ENCODE measurements around the gene C14orf93. TPM values are rescaled to one million over a fixed set of nuclear protein-coding genes. Genes with fewer than 3 reads are reported as not detected.

The C14orf93 gene
- total and polyA plus RNA-seq, 9 of the 15 experiments (the other 6 are each of a cell fraction or from before 2014, with no cell fraction given) = 2.2 to 22.4 (median 16.1) TPM

- TF ChIP-seq ZNF280A (IDR thresholded peaks at IDR 0.05; ENCODE audit: low read depth, partially characterized antibody) (no peak), HNRNPLL (IDR thresholded peaks at IDR 0.05; ENCODE audit: low read depth, low read length, poor library complexity, severe bottlenecking) (peak; percentile 77), GTF2F1 (IDR thresholded peaks at IDR 0.05; ENCODE audit: low read depth, low read length) (no peak; the same call in 1 of the 2 replicates), BMI1 (IDR thresholded peaks at IDR 0.05; ENCODE audit: low read length) (no peak), SRSF3 (IDR thresholded peaks at IDR 0.05; ENCODE audit: insufficient read depth, low read length) (no peak), ZNF347 (CRISPR knock-in tag; IDR thresholded peaks at IDR 0.05; ENCODE audit: low read depth) (no peak), HEY1 (CRISPR knock-in tag; IDR thresholded peaks at IDR 0.05; ENCODE audit: borderline replicate concordance) (no peak), HNRNPL (IDR thresholded peaks at IDR 0.05; ENCODE audit: low read depth, low read length) (peak; percentile 58; the same call in 1 of the 2 replicates), CREB1 (IDR thresholded peaks at IDR 0.05) (peak; percentile 64), CREB1 (CRISPR knock-in tag; IDR thresholded peaks at IDR 0.05) (peak; percentile 88), HDAC2 (IDR thresholded peaks at IDR 0.05) (peak; percentile 26; the same call in 1 of the 2 replicates), HNRNPUL1 (IDR thresholded peaks at IDR 0.05; ENCODE audit: low read length) (no peak), ZMIZ1 (IDR thresholded peaks at IDR 0.05; ENCODE audit: low read depth in 2 of 2, low read length in 2 of 2) (no peak)
- TF ChIP-seq, protein P1, sequence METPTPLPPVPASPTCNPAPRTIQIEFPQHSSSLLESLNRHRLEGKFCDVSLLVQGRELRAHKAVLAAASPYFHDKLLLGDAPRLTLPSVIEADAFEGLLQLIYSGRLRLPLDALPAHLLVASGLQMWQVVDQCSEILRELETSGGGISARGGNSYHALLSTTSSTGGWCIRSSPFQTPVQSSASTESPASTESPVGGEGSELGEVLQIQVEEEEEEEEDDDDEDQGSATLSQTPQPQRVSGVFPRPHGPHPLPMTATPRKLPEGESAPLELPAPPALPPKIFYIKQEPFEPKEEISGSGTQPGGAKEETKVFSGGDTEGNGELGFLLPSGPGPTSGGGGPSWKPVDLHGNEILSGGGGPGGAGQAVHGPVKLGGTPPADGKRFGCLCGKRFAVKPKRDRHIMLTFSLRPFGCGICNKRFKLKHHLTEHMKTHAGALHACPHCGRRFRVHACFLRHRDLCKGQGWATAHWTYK (CRISPR knock-in tag; IDR thresholded peaks at IDR 0.05) = peak; percentile 20; the same call in 1 of the 2 replicates
- TF ChIP-seq, protein P2, sequence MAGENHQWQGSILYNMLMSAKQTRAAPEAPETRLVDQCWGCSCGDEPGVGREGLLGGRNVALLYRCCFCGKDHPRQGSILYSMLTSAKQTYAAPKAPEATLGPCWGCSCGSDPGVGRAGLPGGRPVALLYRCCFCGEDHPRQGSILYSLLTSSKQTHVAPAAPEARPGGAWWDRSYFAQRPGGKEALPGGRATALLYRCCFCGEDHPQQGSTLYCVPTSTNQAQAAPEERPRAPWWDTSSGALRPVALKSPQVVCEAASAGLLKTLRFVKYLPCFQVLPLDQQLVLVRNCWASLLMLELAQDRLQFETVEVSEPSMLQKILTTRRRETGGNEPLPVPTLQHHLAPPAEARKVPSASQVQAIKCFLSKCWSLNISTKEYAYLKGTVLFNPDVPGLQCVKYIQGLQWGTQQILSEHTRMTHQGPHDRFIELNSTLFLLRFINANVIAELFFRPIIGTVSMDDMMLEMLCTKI (IDR thresholded peaks at IDR 0.05; ENCODE audit: partially characterized antibody) = no peak
- TF ChIP-seq, protein P3, sequence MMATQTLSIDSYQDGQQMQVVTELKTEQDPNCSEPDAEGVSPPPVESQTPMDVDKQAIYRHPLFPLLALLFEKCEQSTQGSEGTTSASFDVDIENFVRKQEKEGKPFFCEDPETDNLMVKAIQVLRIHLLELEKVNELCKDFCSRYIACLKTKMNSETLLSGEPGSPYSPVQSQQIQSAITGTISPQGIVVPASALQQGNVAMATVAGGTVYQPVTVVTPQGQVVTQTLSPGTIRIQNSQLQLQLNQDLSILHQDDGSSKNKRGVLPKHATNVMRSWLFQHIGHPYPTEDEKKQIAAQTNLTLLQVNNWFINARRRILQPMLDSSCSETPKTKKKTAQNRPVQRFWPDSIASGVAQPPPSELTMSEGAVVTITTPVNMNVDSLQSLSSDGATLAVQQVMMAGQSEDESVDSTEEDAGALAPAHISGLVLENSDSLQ (IDR thresholded peaks at IDR 0.05) = peak; percentile 99
Measured at GRCh38 chr14:23006544-23007419, 3.2 kb downstream of the C14orf93 start (continued).
